Heart right ventricle (tissue), 16 donors: Measurements from ENCODE around the gene TNS3. TPM values are rescaled to one million over a fixed set of nuclear protein-coding genes. Genes with fewer than 3 reads are reported as not detected.

Experiments
- ATAC-seq, 8 donors: fragments of 200-7000 bp; cut with Tn5 transposase; one replicate each; pipeline ENCODE4 v1.9.1; 2020; ENCODE audit warnings: mild to moderate bottlenecking in 8 of 8, moderate library complexity in 8 of 8, moderate number of reproducible peaks in 1 of 8
- DNase-seq, 2 donors: peaks; one replicate each; pipeline ENCODE4 v3.0.0-alpha.2; 2020
- H3K27ac ChIP-seq, 10 donors: fragments of 200-600 bp; sonication (generic) in 2 of 10; one replicate each; pipeline versions ENCODE4 v1.5.0 to v1.8.0; 2020 to 2022; ENCODE audit warnings: mild to moderate bottlenecking in 3 of 10
- H3K27me3 ChIP-seq, 7 donors: fragments of 200-600 bp; one replicate each; pipeline ENCODE4 v1.8.0; 2021 to 2022; ENCODE audit warnings: mild to moderate bottlenecking in 2 of 7
- H3K36me3 ChIP-seq, 9 donors: fragments of 200-600 bp; sonication (generic) in 1 of 9; one replicate each; pipeline versions ENCODE4 v1.5.0 to v1.8.0; 2020 to 2022; ENCODE audit warnings: mild to moderate bottlenecking in 2 of 9
- H3K4me1 ChIP-seq, 9 donors: fragments of 200-600 bp; sonication (generic) in 1 of 9; one replicate each; pipeline versions ENCODE4 v1.5.0 to v1.8.0; 2020 to 2022; ENCODE audit warnings: mild to moderate bottlenecking in 4 of 9
- H3K4me3 ChIP-seq, 10 donors: fragments of 200-600 bp; sonication (generic) in 2 of 10; one replicate each; pipeline versions ENCODE4 v1.5.0 to v1.8.0; 2020 to 2022; ENCODE audit warnings: mild to moderate bottlenecking in 7 of 10, moderate library complexity in 2 of 10
- H3K9me3 ChIP-seq, 11 donors: fragments of 200-600 bp in 10 of 11; sonication (generic) in 2 of 11; one replicate each; pipeline versions ENCODE4 v1.5.0 to v1.8.0; 2013 to 2022; ENCODE audit warnings: mild to moderate bottlenecking in 2 of 11, control low read depth in 1 of 11, moderate library complexity in 1 of 11
- CTCF ChIP-seq, 9 donors: fragments of 200-600 bp; sonication (generic) in 2 of 9; IDR thresholded peaks; one replicate each; pipeline versions ENCODE4 v1.5.0 to v1.8.0; 2021 to 2022; ENCODE audit warnings: antibody characterized with exemption in 9 of 9, mild to moderate bottlenecking in 5 of 9, moderate library complexity in 1 of 9
- WGBS, 2 donors: extraction: QIAGEN DNeasy Blood & Tissue Kit; methylation state at CpG; one replicate each; pipeline ENCODE4 v1.1.7; 2013; ENCODE audit warnings: inconsistent platforms in 1 of 2; 5-methylcytosine and 5-hydroxymethylcytosine counted together
- intact Hi-C, 10 donors: fragments of 100-400 bp; cut with DNase I; formaldehyde crosslinking; loops; one replicate each; pipeline versions ENCODE4 v1.11.1 to v1.14.2; 2022
- polyA plus RNA-seq, 2 donors: library from polyadenylated mRNA; stranded (reverse); fragments of 200-250 nt; gene quantifications; one replicate each; pipeline ENCODE4 v1.2.3, GENCODE V29; 2013
- total RNA-seq, 10 donors: library from RNA; stranded (reverse); fragmentation: NEBNext Ultra II Directional in 3 of 10; extraction: Animal tissue kit (Norgen Biotek cat#: 25700) in 3 of 10; gene quantifications; one replicate each; pipeline versions ENCODE4 v1.2.1 to v1.2.4, GENCODE V29; 2021 to 2023
- donor health status: Arrhythmogenic right ventricular cardiomyopathy.
- donor health status: ischemic (EF 13 %, LVEDD 7.1; RV severe dilation, severe dysfunction).
- donor health status: healthy with polysubstance abuse.
- donor health status: DM: no; HTN: yes; CAD: no.
- donor health status: DM: no; HTN: no; CAD: no.
- donor health status: ischemic (EF 25% LVEDD 6.9; RV normal size, moderate dysfunction).
- donor health status: ischemic (EF 25% LVEDD 5.7; RV mildly dilated, moderate dysfunction).
- donor health status: healthy.
- donor health status: DM: yes; HTN: yes; CAD: no.
- donor health status: Ischemic cardiomyopathy.
- donor health status: ischemic (EF 35%, LVEDD 5.7; RV mildly dilated, moderate dysfunction).
- donor health status: nonischemic (EF 11% LVEDD 7.7; RV severe dilation, severe dysfunction).
- donor health status: DM: yes; HTN: yes; CAD: no.
- donor health status: PGD.
- donor health status: ischemic (EF 29% LVEDD 5.4; RV normal size, mild dysfunction).
- donor health status: nonischemic (EF 23%, LVEDD 6.1; RV moderate dilation, normal function).

TNS3 gene
- total and polyA plus RNA-seq, 12 donors: 6.7 to 74.2 (median 34.0) TPM

GRCh38 chr7:47295606-47296005 is 286.3 kb downstream of the TNS3 start:
- WGBS, 2 donors: 74 to 76% methylated on average over 7 of the region's 7 CpGs
- peaks cover 0 to 98% (median 27%) of the 10 kb centered on the region in 9 donors for H3K36me3 ChIP-seq
- H3K27ac ChIP-seq: peak overlapping the region in 4 of 10 donors; percentile 17 to 73 (median 60)
- DNase-seq (no peak), ATAC-seq (no peak)
- peaks cover 9 to 53% (median 42%) of the 10 kb centered on the region in 9 donors for H3K4me1 ChIP-seq
- intact Hi-C loops: no loop called here
- TF ChIP-seq CTCF (IDR thresholded peaks at IDR 0.05): no peak
- H3K9me3 ChIP-seq: no peaks in the 10 kb centered on the region
- no peak overlapping the region for H3K4me3 ChIP-seq
- H3K27me3 ChIP-seq: no peaks in the 10 kb centered on the region

GRCh38 chr7:47294556-47295222 is 287.2 kb downstream of the TNS3 start:
- intact Hi-C loops: loop anchor here in 2 of 10 donors (5.0 kb wide), 1 partner anchor 33 kb away; no protein-coding TSS in a partner anchor
- H3K36me3 ChIP-seq: peaks cover 0 to 98% (median 27%) of the 10 kb centered on the region in 9 donors
- no peak overlapping the region for H3K4me3 ChIP-seq
- no peaks in the 10 kb centered on the region for H3K27me3 ChIP-seq
- DNase-seq (no peak), ATAC-seq (no peak)
- peak overlapping the region; percentile 10 to 73 (median 56) for H3K27ac ChIP-seq
- H3K9me3 ChIP-seq: no peaks in the 10 kb centered on the region
- no peak for TF ChIP-seq CTCF (IDR thresholded peaks at IDR 0.05)
- 86 to 87% methylated on average over 4 of the region's 4 CpGs for WGBS, 2 donors
- H3K4me1 ChIP-seq: peaks cover 9 to 53% (median 43%) of the 10 kb centered on the region in 9 donors

- Histone ChIP-seq H3K9me3 (no peaks in the 10 kb centered on the region), H3K4me1 (peaks cover 9 to 53% (median 43%) of the 10 kb centered on the region in 9 donors), H3K27me3 (no peaks in the 10 kb centered on the region), H3K27ac (peak overlapping the region in 9 of 10 donors; percentile 2 to 73 (median 59)), H3K36me3 (peaks cover 0 to 95% (median 27%) of the 10 kb centered on the region in 9 donors), H3K4me3 (no peak overlapping the region)
- TF ChIP-seq CTCF (IDR thresholded peaks at IDR 0.05): no peak
- intact Hi-C loops: loop anchor here in 2 of 10 donors (5.0 kb wide), 1 partner anchor 33 kb away; no protein-coding TSS in a partner anchor
- WGBS, 2 donors: 66 to 73% methylated on average over 6 of the region's 6 CpGs
- DNase-seq (peak; percentile 44 to 47), ATAC-seq (peak; percentile 52 to 84 (median 75))
Observed at GRCh38 chr7:47293884-47294555, 287.9 kb downstream of the TNS3 start.

GRCh38 chr7:47292832-47293309 is 289.0 kb downstream of the TNS3 start:
- Histone ChIP-seq H3K9me3 (no peaks in the 10 kb centered on the region), H3K4me3 (no peak overlapping the region), H3K36me3 (peaks cover 0 to 95% (median 27%) of the 10 kb centered on the region in 9 donors), H3K27ac (peak overlapping the region in 7 of 10 donors; percentile 54 to 73 (median 60)), H3K4me1 (peaks cover 9 to 57% (median 43%) of the 10 kb centered on the region in 9 donors), H3K27me3 (no peaks in the 10 kb centered on the region)
- no peak for ATAC-seq
- intact Hi-C loops: loop anchor here in 2 of 10 donors (5.0 kb wide), 1 partner anchor 34 kb away; no protein-coding TSS in a partner anchor
- WGBS, 2 donors: 51 to 55% methylated on average over 4 of the region's 4 CpGs
- DNase-seq: no peak
- TF ChIP-seq CTCF (IDR thresholded peaks at IDR 0.05): no peak
